Stimulated activated CD4-positive, alpha-beta T cell treated with anti-CD3 and anti-CD28 coated beads, Interleukin-1b, Interleukin-23, amount 100 ng/mL, for 1 hour (primary cell): ENCODE data around the gene G0S2.

Source experiments
- DNase-seq, 2 donors: peaks; one replicate each; pipeline ENCODE4 v3.0.0-alpha.2; 2020; ENCODE audit warnings: low read depth in 2 of 2

The G0S2 gene, protein sequence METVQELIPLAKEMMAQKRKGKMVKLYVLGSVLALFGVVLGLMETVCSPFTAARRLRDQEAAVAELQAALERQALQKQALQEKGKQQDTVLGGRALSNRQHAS

DNA sequence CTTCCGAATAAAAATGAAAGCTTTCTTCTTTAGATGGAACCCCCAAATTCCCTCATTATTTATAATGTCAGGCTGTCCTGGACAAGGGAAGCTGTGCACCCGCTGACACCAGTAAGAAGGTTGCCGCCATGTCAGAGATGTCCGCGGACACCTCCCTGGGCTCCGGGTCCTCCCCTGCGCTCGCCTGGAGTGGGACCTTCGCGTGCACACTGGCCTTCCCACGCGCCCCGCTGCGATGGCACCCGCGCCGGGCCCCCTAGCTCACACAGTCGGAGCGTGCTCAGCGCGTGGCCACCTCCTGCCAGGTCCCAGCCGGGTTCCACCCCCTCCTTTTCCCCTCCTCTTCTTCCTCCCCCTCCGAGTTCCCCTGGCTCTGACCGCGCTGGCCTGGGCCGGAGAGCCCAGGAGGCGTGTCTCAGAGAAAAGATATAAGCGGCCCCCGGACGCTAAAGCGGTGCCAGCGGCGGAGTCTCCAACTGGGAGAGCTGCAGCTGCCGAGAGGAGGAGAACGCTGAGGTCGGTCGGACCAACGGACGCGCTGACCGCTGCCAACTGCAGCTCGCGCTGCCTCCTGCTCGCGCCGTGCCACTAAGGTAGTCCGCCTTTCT is at the start of gene G0S2:
Gene G0S2 (plus strand): TSS at position 456 of the 608 bp plus-strand sequence. CDS start 273 bp downstream, outside the sequence.
- DNase-seq: no peak

DNA sequence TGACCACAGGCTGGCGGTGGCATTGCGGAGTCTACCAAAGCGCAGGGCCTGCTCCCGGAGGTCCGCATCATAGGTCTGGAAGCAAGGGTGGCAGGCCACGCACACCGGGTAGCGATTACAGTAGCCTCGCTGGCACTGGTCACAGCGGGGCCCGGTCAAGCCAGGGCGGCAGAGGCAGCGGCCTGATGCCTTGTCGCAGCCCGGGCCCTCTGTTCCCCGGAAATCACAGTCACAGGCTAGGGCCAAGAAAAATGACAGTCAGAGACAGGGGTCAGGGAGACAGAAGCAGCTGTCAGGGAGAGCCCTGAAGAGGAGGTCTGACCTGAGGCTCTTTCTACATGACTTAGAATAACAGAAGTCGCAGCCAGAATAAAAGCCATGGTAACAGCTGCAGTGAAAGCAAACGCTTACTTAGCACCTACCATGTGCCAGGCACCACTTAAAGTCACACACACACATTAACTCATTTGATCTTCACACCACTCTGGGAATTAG is 49.4 kb upstream of the G0S2 start:
- DNase-seq: no peak

- no peak for DNase-seq
Measured at GRCh38 chr1:209626346-209627026, 48.7 kb upstream of the G0S2 start.

DNA sequence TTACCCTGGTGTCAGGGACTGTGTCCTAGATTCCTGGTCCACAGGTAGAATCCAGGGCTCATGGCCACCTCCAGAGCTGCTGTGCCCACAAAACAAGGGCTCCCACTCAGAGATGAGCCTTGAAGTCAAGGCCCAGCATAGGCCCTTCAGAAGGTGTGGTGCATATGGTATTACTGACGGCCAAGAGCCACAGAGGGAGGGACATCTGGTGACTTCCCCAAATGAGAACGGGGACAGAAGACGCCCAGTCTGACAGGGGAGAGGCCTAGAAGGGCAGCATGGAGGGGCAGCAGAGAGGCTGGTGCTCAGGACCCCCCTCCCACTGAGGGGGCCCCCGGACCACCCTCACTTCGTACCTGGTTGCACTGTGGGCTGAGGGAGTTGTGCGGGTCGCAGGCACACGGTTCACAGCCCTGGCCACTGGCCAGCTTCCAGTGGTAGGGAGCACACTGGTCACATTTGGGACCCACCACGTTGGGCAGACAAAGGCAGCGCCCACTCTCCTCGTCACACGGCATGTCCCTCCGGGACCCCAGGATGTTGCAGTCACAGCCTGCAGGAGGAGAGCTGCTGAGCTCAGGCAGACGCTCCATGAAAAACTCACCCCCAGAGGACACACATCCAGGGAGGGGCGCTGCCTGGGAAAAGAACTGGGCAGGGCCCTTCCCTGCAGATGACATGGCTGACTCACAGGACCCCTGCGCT is 48.0 kb upstream of the G0S2 start:
- no peak for DNase-seq

- DNase-seq: peak; percentile 33 to 71
Measured at GRCh38 chr1:209627732-209628196, 47.4 kb upstream of the G0S2 start.

DNA sequence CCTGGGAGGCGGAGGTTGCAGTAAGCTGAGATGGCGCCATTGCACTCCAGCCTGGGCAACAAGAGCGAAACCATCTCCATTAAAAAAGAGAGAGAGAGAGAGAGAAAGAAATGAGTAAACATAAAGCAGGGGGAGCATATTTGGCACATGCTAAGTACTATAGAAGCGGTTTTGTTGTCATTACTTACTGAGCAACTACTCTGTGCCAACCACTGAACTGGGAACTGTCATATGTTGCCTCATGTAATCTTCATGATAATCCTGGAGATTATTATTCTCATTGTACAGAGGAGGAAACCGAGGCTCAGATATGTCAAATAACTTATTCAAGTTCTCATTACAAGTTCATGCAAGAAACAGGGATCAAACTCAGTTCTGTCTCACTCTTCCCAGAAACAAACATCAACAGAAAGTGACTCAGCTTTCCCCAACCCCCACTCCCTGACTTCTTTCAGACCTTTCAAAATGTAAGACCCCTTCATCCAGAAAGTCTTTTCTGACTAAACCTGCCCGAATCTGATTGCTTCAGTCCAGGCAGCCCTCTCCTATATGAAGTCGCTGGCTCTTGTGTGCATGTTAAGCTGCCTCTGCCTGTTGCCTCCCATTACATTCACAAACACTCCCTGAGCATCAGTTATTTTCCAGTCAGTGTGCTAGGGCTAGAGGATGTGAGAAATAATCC is 46.5 kb upstream of the G0S2 start:
- no peak for DNase-seq

DNA sequence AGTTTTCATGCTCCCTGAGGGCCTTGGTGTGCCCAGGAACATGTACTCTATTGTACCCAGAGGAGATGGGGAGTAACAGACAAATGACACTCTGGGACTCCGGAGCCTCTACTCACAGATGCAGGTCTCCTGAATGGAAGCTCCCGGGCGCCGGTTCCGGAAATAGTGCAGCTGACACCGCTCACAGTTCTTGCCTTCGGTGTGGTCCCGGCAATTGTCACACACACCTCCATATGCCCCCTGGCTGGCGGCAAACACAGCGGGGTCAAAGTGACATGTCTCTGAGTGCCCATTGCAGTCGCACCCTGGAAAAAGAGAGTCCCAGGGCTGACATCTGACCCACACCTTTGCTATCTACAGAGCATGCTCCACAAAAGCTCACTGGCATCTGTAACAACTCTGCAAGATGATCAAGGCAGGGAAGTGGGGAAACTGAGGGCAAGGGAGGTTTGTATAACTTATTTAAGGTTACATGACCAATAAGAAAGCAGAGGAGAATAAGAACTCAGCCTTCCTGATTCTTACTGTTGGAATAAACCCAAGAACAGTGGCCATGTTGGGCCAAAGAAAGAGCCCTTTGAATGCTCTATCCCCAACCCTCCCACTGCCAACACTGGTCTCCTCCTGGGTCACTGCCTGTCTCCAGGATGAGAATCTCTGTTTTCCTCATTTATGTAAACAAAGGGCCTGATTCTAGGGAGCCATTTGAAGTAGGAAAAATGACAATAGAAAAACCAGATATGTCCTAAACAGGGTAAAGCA is 45.4 kb upstream of the G0S2 start:
- no peak for DNase-seq

DNA sequence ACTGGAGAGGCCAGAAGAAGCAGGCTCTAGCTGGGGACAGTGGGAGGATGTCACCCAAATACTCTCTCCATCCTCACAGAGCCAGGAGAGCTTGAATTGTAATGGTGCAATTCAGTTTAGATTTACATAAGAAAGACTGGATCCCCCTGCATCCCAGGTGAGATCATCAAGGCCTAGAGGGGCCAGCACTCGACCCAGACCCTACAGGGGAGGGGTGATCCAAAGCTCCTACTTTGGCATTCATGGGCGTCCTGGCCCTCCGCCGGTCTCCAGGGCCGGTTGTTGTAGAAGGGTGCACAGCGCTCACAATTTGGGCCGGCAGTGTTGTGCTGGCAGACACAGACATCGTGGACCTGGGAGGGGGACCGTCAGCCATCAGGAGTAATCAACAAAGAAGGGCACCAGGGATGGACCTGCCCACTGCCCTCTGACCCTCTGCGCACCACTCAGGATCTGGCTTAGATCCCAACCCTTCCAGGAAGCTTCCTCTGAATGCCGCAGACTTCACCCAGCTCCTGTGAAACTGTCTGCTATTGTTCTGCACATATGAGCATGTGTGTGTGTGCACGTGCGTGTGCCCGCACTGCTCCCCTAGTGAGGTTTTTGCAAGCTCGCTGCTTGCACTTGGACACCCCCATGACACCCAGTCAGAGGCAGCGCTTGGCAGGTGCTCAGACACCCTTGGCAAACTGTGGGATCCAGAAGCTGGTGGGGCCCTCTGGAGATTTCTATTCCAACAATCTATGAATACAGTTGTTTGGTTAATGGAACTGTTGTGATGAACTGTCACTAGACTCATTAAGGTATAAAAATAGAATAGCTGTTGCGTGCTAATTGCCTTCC is 44.6 kb upstream of the G0S2 start:
- DNase-seq: no peak

DNA sequence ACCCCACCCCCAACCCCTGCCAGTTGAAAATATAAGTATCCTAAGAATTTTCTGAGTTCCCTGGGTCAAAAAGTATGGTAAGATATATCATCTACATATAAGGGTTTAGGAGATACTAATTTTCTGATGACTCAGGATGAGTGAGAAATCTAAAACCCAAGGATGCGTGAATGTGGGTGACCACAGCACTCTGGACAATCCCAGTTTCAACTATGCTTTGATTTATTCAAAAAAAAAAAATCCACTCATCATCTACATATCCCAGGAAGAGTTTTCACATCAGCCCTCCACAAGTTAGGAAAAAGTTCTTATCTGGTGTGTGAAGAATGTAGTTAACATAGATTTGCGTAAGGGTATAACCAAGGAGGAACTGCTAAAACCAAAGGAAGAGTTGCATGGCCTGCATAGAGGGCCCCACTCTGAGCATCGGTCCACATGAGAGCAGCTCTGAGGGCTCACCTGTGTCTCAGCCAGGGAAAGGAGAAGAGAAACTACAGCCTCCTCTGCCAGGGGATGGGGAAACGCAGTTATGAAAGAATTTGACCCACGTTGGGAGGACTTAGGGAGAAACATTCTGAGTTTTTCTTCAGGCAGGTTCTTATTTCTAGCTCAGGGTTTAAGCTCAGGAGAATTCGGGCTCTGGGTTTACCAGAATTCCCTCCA is 41.7 kb upstream of the G0S2 start:
- no peak for DNase-seq

DNA sequence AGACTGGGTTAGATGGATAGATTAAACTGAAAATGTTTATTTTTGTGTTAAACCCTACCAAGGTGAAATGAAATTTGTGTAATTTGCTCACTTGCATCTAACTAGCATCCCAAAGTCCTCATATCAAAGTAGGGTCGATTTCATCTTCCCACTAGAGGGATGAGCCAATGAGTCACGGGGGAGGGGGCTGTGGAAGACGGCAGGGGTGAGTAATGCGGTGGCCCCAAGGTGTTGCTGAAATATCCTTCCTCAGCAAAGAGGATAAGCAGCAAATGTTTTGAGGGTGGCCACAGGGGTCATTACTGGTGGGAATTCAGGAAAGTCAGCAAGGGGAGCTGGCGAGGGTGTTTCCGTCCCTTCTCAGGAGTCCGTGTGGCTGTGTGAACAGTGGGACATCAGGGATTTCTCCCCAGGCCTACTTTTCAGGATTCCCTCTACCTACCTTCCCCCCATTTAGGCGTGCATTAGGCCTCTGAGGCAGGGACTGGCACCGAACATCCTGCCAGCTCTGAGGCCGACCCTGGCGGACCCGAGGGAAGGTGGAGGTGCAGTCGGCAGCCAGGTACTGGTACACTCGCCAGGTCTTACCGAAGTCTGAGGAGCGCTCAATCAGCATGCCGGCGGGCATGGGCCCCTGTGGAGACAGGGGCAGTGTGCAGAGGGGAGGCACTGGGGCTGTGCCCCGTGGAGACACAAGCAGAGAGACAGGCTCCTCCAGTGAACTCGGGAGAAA is 41.0 kb upstream of the G0S2 start:
- no peak for DNase-seq

GRCh38 chr1:209635850-209636249 is 39.4 kb upstream of the G0S2 start:
- DNase-seq: no peak

DNA sequence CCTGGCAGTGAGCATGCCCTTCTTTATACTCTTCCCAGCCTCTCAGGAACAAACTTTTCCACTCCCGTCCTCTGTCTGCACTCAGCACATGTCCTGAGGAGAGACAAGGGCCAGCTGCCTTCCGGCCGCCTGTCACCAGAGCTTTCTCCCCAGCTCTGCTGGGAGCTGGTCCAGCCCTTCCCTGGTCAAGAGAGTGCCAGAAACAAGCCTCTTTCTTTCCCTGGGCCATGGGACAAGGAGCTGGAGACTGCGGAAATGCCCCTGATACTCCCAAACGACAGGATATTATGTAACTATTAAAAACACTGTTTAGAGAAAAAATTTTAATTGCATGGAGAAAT is 33.4 kb upstream of the G0S2 start:
- no peak for DNase-seq

DNA sequence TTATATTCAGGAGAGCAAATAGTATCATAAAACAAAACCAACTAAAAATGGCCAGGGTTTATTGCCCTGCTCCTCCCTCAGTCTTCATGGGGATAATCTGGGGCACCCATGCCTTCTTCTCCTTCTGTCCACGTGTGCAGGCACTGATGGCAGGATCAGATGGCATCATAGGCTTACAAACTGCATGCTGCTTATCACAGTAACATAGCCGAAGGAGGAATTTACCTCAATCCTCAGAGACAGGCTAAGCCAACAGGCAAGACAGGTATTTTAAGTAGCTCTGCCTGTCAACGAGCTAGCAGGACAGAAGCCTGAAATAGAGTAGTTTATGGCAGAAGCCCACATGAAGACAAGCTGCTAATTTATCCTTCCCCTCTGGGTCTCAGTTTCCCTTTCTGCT is 32.4 kb upstream of the G0S2 start:
- no peak for DNase-seq

DNA sequence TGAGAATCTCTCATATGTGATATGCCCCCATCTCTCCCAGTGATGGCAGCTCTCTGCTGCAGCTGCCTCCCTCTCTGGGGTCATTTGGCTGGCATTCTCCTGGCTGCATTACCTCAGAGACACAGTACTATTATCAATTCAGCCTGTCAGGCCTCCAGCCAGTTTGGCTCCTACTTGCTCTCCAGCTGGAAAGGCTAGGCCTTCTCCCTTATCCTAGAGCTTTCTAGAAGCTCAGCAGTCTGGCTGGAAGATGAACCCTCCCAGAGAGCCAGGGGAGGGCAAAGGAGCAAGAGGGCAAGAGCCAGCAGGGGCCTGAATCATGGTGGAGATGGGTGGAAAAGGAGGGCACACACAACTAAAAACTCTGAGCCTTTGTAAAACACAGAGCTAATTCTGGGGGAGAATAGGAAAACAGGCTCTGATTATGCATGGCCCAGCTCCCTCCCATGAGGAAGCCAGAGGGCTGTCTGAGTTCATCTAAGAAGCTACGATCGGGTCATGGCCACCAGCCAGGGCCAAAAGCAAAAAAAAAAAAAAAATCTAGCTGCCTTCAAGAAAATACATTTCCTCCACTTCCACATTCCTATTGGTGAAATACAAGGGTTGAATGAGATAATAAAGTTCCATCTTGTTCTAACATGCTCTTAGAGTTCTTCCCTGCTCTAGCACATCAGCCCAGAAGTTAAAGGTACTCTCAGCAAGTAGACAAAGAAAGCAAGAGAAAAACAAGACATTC is 31.8 kb upstream of the G0S2 start:
- no peak for DNase-seq

DNA sequence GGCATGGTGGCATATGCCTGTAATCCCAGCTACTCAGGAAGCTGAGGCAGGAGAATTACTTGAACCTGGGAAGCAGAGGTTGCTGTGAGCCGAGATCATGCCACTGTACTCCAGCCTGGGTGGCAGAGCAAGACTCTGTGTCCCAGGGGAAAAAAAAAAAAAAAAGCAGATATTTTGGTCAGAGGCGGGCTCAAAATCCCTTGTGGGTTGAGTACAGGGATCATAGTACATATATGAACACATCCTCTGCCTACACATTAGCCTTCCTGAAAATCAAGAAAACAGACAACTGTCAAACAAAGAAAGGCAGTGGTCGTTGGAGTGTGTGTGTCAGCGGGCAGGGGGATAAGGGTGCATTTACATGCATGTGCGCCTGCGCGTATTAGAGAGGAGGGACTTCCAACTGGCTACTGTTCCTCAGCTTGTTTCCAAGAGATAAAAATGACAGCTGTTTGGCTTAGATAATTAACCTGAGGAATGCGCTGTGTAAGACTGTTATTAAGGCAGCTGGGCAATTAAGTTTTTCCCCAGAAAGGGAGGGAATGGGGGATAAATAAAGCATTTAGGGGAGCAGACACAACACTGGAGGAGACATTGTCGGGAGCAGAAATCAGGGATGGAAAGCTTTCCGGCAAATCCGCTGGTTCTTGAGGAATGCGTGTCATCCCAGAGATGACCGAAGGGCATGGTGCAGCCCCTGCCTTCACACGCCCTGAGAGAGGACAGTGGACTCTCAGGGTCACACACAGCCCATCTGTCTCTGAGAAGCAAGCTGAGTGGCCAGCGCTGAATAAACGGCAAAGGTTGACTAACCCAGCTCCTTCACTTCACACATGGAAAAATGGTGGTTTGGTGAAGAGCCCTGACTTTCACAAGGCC is 29.4 kb upstream of the G0S2 start:
- DNase-seq: no peak

DNA sequence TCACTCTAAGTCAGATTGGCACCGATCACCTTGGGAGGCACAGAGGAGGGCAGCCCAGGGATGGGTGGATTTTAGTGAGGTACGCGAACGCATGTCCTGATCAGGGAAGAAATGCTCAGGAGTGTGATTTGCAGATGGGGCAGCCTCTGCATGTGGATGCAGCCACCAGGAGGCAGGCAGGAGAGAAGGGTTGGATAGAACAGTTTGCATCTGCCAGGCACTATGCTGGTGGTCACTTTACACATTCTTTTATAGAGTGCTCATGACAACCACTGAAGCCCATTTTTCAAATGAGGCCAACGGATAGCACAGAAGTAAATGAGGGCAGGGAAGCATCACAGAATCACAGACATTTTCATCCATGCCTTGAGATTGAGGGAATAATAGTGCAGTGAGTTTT is 28.7 kb upstream of the G0S2 start:
- no peak for DNase-seq

DNA sequence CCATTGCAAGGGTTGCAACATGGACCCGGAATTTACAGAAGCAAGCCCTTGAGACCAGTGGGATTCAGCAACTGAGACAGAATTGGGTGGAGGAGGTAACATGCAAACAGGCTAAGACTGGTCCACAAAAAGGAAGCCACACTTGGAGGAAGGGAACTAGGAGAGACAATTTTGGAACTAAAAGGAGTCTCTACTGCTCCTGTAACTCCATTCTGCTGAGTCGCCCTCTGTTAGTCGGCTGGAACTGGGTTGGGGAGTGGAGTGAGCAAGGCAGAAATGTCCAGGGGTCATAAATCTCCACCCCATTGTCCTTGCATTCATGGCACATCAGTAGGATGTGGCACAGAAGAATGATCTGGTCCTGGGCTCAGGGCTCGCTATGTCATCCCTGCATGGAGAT is 28.1 kb upstream of the G0S2 start:
- no peak for DNase-seq

DNA sequence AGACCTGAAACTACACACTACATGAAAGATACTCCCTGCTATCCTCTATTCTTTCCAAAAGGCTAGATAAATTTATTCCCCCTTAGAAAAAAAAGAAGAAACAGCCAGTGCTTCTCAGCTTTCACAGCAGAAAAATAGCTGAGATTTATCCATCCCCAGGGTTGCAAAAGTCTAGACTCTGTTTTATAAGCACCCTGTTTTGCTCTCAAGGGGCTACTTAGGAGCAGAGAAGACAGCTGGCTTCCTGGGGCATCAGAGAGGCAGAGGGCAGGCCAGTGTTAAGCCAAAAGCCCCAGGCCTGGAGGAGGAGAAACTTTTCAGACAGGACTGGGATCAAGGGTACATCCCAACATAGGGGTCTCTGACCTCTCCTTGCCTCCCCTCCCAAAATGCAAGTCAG is 26.9 kb upstream of the G0S2 start:
- no peak for DNase-seq
